ENCODE results near the gene TOMM22. TPM values are rescaled to one million over a fixed set of nuclear protein-coding genes. Genes with fewer than 3 reads are reported as not detected.
"Not testable (repeated sequence)": the region's sequence is repeated elsewhere in the genome, so short reads cannot be mapped to it uniquely, and the experiment has no call there.

The TOMM22 gene
- 100 to 1,000 TPM; 121 to 141 (median 132) TPM for total RNA-seq (2021; fragmentation: NEBNext Ultra II Directional; extraction: Animal tissue kit (Norgen Biotek cat#: 25700))
- long read RNA-seq, transcript TOMM22-201 (4 exons, 2,040 nt), result major isoform, 170 of 193 reads
- long read RNA-seq, transcript TOMM22-202 (3 exons, 782 nt), result minor isoform, 5 of 193 reads
- long read RNA-seq, partial matches to known transcripts, result 14 of 193 reads
- long read RNA-seq, other reads (novel, unspliced or antisense), result 4 of 193 reads

GRCh38 chr22:38681582-38682335 is at the start of gene TOMM22:
TSS of gene TOMM22 (plus strand) at chr22:38681957. CDS start at chr22:38681979, 22 bp downstream.
- TF ChIP-seq CTCF (IDR thresholded peaks at IDR 0.05), result peak; percentile 71
- H3K27me3 Mint-ChIP-seq (ENCODE audit: insufficient read depth), result peaks cover 4% of the 10 kb centered on the region

GRCh38 chr22:38632528-38632927 is 49.2 kb upstream of the TOMM22 start:
- H3K4me1 Mint-ChIP-seq (ENCODE audit: low read depth), result no peaks in the 10 kb centered on the region
- no peak for DNase-seq
- TF ChIP-seq CTCF (IDR thresholded peaks at IDR 0.05), result no peak
- H3K9me3 Mint-ChIP-seq, result no peaks in the 10 kb centered on the region
- H3K27ac Mint-ChIP-seq, result no peak overlapping the region
- peaks cover 2% of the 10 kb centered on the region for H3K27me3 Mint-ChIP-seq (ENCODE audit: insufficient read depth)
- no peaks in the 10 kb centered on the region for H3K36me3 Mint-ChIP-seq (ENCODE audit: low read depth)
- H3K4me3 Mint-ChIP-seq, result no peak overlapping the region

More at GRCh38 chr22:38681582-38682335, at the start of gene TOMM22:
- no peaks in the 10 kb centered on the region for H3K9me3 Mint-ChIP-seq
- peak within 1 kb of the TSS; percentile 92 for H3K27ac Mint-ChIP-seq
- peaks cover 25% of the 10 kb centered on the region for H3K36me3 Mint-ChIP-seq (ENCODE audit: low read depth)
- H3K4me1 Mint-ChIP-seq (ENCODE audit: low read depth), result peaks cover 22% of the 10 kb centered on the region
- peak within 1 kb of the TSS; percentile 100 for H3K4me3 Mint-ChIP-seq
- peak; percentile 77 for DNase-seq

GRCh38 chr22:38638216-38638615 is 43.5 kb upstream of the TOMM22 start:
- 0 out of 2 replicates have a peak, but pooled peaks cover 5% of the 10 kb centered on the region for H3K4me1 Mint-ChIP-seq (ENCODE audit: low read depth)
- no peak for DNase-seq
- H3K4me3 Mint-ChIP-seq, result no peak overlapping the region
- H3K27me3 Mint-ChIP-seq (ENCODE audit: insufficient read depth), result peaks cover 2% of the 10 kb centered on the region; the same call in 1 of the 2 replicates
- no peak for TF ChIP-seq CTCF (IDR thresholded peaks at IDR 0.05)
- no peaks in the 10 kb centered on the region; the same call in 1 of the 2 replicates for H3K36me3 Mint-ChIP-seq (ENCODE audit: low read depth)
- H3K9me3 Mint-ChIP-seq, result no peaks in the 10 kb centered on the region
- no peak overlapping the region for H3K27ac Mint-ChIP-seq

GRCh38 chr22:38638728-38639127 is 43.0 kb upstream of the TOMM22 start:
- no peak for DNase-seq
- Mint-ChIP-seq H3K27ac (no peak overlapping the region), H3K4me3 (no peak overlapping the region), H3K27me3 (ENCODE audit: insufficient read depth) (peaks cover 2% of the 10 kb centered on the region; the same call in 1 of the 2 replicates), H3K36me3 (ENCODE audit: low read depth) (no peaks in the 10 kb centered on the region; the same call in 1 of the 2 replicates), H3K9me3 (no peaks in the 10 kb centered on the region), H3K4me1 (ENCODE audit: low read depth) (0 out of 2 replicates have a peak, but pooled peaks cover 5% of the 10 kb centered on the region)
- no peak for TF ChIP-seq CTCF (IDR thresholded peaks at IDR 0.05)

GRCh38 chr22:38641476-38642040 is 40.2 kb upstream of the TOMM22 start:
- no peak for DNase-seq
- Mint-ChIP-seq H3K36me3 (ENCODE audit: low read depth) (no peaks in the 10 kb centered on the region; the same call in 1 of the 2 replicates), H3K9me3 (no peaks in the 10 kb centered on the region), H3K4me1 (ENCODE audit: low read depth) (0 out of 2 replicates have a peak, but pooled peaks cover 5% of the 10 kb centered on the region), H3K27ac (no peak overlapping the region), H3K27me3 (ENCODE audit: insufficient read depth) (no peaks in the 10 kb centered on the region), H3K4me3 (no peak overlapping the region)
- no peak for TF ChIP-seq CTCF (IDR thresholded peaks at IDR 0.05)

- not testable (repeated sequence) for H3K27ac Mint-ChIP-seq; H3K4me1 Mint-ChIP-seq (ENCODE audit: low read depth); H3K9me3 Mint-ChIP-seq; H3K36me3 Mint-ChIP-seq (ENCODE audit: low read depth); H3K4me3 Mint-ChIP-seq; H3K27me3 Mint-ChIP-seq (ENCODE audit: insufficient read depth); DNase-seq
Observed at GRCh38 chr22:38644245-38644644, 37.5 kb upstream of the TOMM22 start.
